PC-3 (cell line): ENCODE results near the gene RARA. TPM values are rescaled to one million over a fixed set of nuclear protein-coding genes. Genes with fewer than 3 reads are reported as not detected.

Source experiments
- ATAC-seq: fragments of 200-7000 bp; cut with Tn5 transposase; 2 replicates; pipeline ENCODE4 v1.9.1; 2020; ENCODE audit warnings: mild to moderate bottlenecking, moderate library complexity
- BruUV-seq: library from RNA; stranded (reverse); fragments of 400-500 nt; replicated peaks from 2 replicates; lab custom pipeline; 2021; lab: Mats Ljungman, UMichigan
- CTCF ChIA-PET: fragments of 300-600 bp; sonication (Branson Sonifier 250); formaldehyde crosslinking; loops from one replicate; lab custom pipeline; 2022; ENCODE audit warnings: antibody characterized with exemption; lab: Charles Lee
- POLR2A ChIA-PET: fragments of 300-600 bp; sonication (Branson Sonifier 250); formaldehyde crosslinking; loops from one replicate; lab custom pipeline; 2022; ENCODE audit warnings: antibody characterized with exemption; ENCODE audit not compliant: unreplicated experiment; lab: Charles Lee
- DNase-seq: peaks from one replicate; pipeline ENCODE4 v3.0.0-alpha.2; 2015
- H2AFZ ChIP-seq: fragments of 300-600 bp; sonication (generic); 2 replicates; pipeline ENCODE4 v1.6.0; 2016; ENCODE audit warnings: antibody characterized with exemption, low read length
- H3F3A ChIP-seq: fragments of 300-600 bp; sonication (generic); one replicate; pipeline ENCODE4 v1.6.0; 2017; ENCODE audit warnings: antibody characterized with exemption, low read length, control low read depth, mild to moderate bottlenecking; ENCODE audit not compliant: unreplicated experiment
- H3K27ac ChIP-seq: fragments of 300-600 bp; sonication (generic); 2 replicates; pipeline ENCODE4 v1.5.1; 2016; ENCODE audit warnings: mild to moderate bottlenecking, low read length
- H3K27me3 ChIP-seq: fragments of 300-600 bp; sonication (generic); 2 replicates; pipeline ENCODE4 v1.6.1; 2016; ENCODE audit warnings: low read length, mixed read lengths
- H3K36me3 ChIP-seq: fragments of 300-600 bp; sonication (generic); 2 replicates; pipeline ENCODE4 v1.6.1; 2016; ENCODE audit warnings: low read depth, mixed run types, low read length, mixed read lengths
- H3K4me1 ChIP-seq: fragments of 300-600 bp; sonication (generic); 2 replicates; pipeline ENCODE4 v1.5.1; 2016; ENCODE audit warnings: low read length; ENCODE audit not compliant: insufficient read depth
- H3K4me2 ChIP-seq: fragments of 300-600 bp; sonication (generic); 2 replicates; pipeline ENCODE4 v1.6.0; 2016; ENCODE audit warnings: low read length
- H3K4me3 ChIP-seq: fragments of 300-600 bp; sonication (generic); 2 replicates; pipeline ENCODE4 v1.5.1; 2016; ENCODE audit warnings: mild to moderate bottlenecking, low read length, mixed read lengths
- H3K79me2 ChIP-seq: fragments of 300-600 bp; sonication (generic); 2 replicates; pipeline ENCODE4 v1.6.1; 2017; ENCODE audit warnings: low read length, mixed read lengths
- H3K9ac ChIP-seq: fragments of 300-600 bp; sonication (generic); 2 replicates; pipeline ENCODE4 v1.6.0; 2016; ENCODE audit warnings: mild to moderate bottlenecking, low read length
- H3K9me2 ChIP-seq: fragments of 300-600 bp; sonication (generic); replicated peaks from 2 replicates; pipeline ENCODE4 v1.6.1; 2016; ENCODE audit warnings: mixed run types, low read length, mixed read lengths
- H3K9me3 ChIP-seq: fragments of 300-600 bp; sonication (generic); 2 replicates; pipeline ENCODE4 v1.6.1; 2016; ENCODE audit warnings: low read length, mixed read lengths
- H4K20me1 ChIP-seq: fragments of 300-600 bp; sonication (generic); 2 replicates; pipeline ENCODE4 v1.6.1; 2016; ENCODE audit warnings: low read length, mixed read lengths
- CTCF ChIP-seq: fragments of 300-600 bp; sonication (generic); conservative IDR thresholded peaks from 2 replicates; pipeline ENCODE4 v1.5.1; 2017; ENCODE audit warnings: antibody characterized with exemption, low read depth, mild to moderate bottlenecking, low read length
- EZH2 ChIP-seq: fragments of 300-600 bp; sonication (generic); IDR thresholded peaks from one replicate; pipeline ENCODE4 v1.6.1; 2017; ENCODE audit warnings: antibody characterized with exemption, mild to moderate bottlenecking, low read length; ENCODE audit not compliant: unreplicated experiment
- EZH2phosphoT487 ChIP-seq: fragments of 300-600 bp; sonication (generic); IDR thresholded peaks from 2 replicates; pipeline ENCODE4 v1.6.1; 2018; ENCODE audit warnings: mild to moderate bottlenecking, antibody characterized with exemption, low read length, borderline replicate concordance
- intact Hi-C: fragments of 100-400 bp; cut with micrococcal nuclease; formaldehyde crosslinking; loops from 2 replicates; pipeline ENCODE4 v1.9.0; 2023
- total RNA-seq: library from RNA; depleted of rRNA; stranded (reverse); fragments of >200 nt; gene quantifications from 2 replicates; pipeline ENCODE4 v1.2.3, GENCODE V29; 2014

RARA gene
- total RNA-seq, 1 experiment from 2014 or later, result 19.6 TPM

GRCh38 chr17:40311575-40311974, 2.6 kb downstream of the RARA start:
- POLR2A ChIA-PET, result no interaction called here
- H3K4me2 ChIP-seq, result peak overlapping the region; percentile 24
- DNase-seq, result peak; percentile 70

GRCh38 chr17:40312131-40312731, 3.3 kb downstream of the RARA start:
- POLR2A ChIA-PET, result no interaction called here
- H4K20me1 ChIP-seq, result no peaks in the 10 kb centered on the region
- H3K4me2 ChIP-seq, result peak overlapping the region; percentile 24
- H3K79me2 ChIP-seq, result no peaks in the 10 kb centered on the region
- peak overlapping the region; percentile 9; the same call in 1 of the 2 replicates for H3K9ac ChIP-seq
- TF ChIP-seq EZH2, result no peak
- no peak for TF ChIP-seq CTCF
- TF ChIP-seq EZH2phosphoT487, result no peak
- H3K9me3 ChIP-seq, result no peaks in the 10 kb centered on the region
- no peak overlapping the region for H2AFZ ChIP-seq
- no TSS peak for BruUV-seq
- intact Hi-C loops, result no loop called here
- H3K4me3 ChIP-seq, result no peak overlapping the region
- no peaks in the 10 kb centered on the region for H3K27me3 ChIP-seq
- H3K36me3 ChIP-seq, result no peaks in the 10 kb centered on the region
- peak overlapping the region; percentile 67 for H3K27ac ChIP-seq
- H3K4me1 ChIP-seq, result peaks cover 77% of the 10 kb centered on the region
- H3K9me2 ChIP-seq, result no peaks in the 10 kb centered on the region
- CTCF ChIA-PET, result no interaction called here
- ATAC-seq (peak; percentile 13), DNase-seq (peak; percentile 59)
- H3F3A ChIP-seq, result no peaks in the 10 kb centered on the region

More at GRCh38 chr17:40311575-40311974, 2.6 kb downstream of the RARA start:
- Histone ChIP-seq H2AFZ (no peak overlapping the region), H3K4me3 (no peak overlapping the region), H3K79me2 (no peaks in the 10 kb centered on the region), H3F3A (no peaks in the 10 kb centered on the region), H3K9me3 (no peaks in the 10 kb centered on the region), H3K9me2 (no peaks in the 10 kb centered on the region), H3K27me3 (no peaks in the 10 kb centered on the region), H3K4me1 (peaks cover 76% of the 10 kb centered on the region), H3K9ac (0 out of 2 replicates have a peak overlapping the region, but pooled peaks have one; percentile 9), H3K36me3 (no peaks in the 10 kb centered on the region), H4K20me1 (no peaks in the 10 kb centered on the region), H3K27ac (peak overlapping the region; percentile 67)
- intact Hi-C loops, result no loop called here
- peak; percentile 11 for ATAC-seq
- BruUV-seq, result no TSS peak
- TF ChIP-seq EZH2 (no peak), CTCF (no peak), EZH2phosphoT487 (no peak)
- CTCF ChIA-PET, result no interaction called here

- ChIA-PET POLR2A (no interaction called here), CTCF (no interaction called here)
- H3K9ac ChIP-seq, result no peak overlapping the region
- no peaks in the 10 kb centered on the region for H3K9me2 ChIP-seq
- no peaks in the 10 kb centered on the region for H3F3A ChIP-seq
- intact Hi-C loops, result no loop called here
- no peaks in the 10 kb centered on the region for H3K27me3 ChIP-seq
- H3K4me3 ChIP-seq, result no peak overlapping the region
- peak overlapping the region; percentile 67 for H3K27ac ChIP-seq
- no peaks in the 10 kb centered on the region for H4K20me1 ChIP-seq
- no peaks in the 10 kb centered on the region for H3K36me3 ChIP-seq
- H3K79me2 ChIP-seq, result peaks cover 3% of the 10 kb centered on the region
- H3K4me2 ChIP-seq, result peak overlapping the region; percentile 46
- no peak for DNase-seq
- ATAC-seq, result no peak
- no peak overlapping the region for H2AFZ ChIP-seq
- no TSS peak for BruUV-seq
- no peak for TF ChIP-seq CTCF
- TF ChIP-seq EZH2phosphoT487, result no peak
- TF ChIP-seq EZH2, result no peak
- H3K9me3 ChIP-seq, result no peaks in the 10 kb centered on the region
- peaks cover 81% of the 10 kb centered on the region for H3K4me1 ChIP-seq
These were observed 4.1 kb downstream of the RARA start for GRCh38 chr17:40312893-40313667.
